ENCODE results near the gene RNASE12.
"Not testable (repeated sequence)": the region's sequence is repeated elsewhere in the genome, so short reads cannot be mapped to it uniquely, and the experiment has no call there.

RNASE12 gene

DNA sequence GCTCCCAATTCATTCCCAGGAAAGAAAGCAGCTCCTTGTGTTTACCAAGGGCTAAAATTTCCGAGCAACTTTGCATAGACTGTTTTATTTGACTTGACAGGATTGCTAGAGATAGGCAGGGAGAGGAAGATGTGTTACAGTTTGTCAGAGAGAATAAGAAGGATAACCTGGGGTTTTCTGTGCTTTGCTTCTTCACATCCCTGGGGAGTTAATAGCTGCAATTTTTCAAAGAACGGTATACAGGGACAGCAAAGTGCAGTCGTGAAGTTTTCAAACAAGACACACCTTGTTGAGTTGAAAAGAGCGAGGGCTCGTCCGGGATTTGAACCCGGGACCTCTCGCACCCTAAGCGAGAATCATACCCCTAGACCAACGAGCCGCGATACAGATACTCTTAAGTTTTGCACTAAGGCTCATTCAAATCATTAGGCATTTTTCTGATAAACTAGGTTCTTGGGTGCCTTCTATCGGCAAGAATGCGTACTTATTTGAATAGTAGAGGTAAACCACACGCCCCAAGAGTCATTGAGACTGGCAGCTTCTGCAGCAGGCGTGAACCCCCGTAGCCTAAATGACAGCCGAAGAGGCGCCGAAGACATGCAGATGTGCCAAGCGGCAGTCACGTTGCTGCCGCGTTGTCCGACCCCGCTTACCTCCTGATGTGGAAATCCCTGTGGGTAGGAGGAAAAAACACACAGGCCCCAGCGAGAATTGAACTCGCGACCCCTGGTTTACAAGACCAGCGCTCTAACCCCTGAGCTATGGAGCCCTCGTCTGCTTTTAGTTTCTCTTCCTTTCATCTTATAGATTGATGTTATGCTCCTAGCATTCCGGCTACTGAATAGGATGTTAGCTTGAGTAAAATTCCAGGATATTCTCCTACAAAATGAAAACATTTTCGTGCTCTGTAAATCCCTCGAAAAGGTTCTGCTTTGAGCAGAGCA is 22.2 kb upstream of the RNASE12 start:
- peak; percentile 73 for DNase-seq (ENCODE audit: low read depth)

DNA sequence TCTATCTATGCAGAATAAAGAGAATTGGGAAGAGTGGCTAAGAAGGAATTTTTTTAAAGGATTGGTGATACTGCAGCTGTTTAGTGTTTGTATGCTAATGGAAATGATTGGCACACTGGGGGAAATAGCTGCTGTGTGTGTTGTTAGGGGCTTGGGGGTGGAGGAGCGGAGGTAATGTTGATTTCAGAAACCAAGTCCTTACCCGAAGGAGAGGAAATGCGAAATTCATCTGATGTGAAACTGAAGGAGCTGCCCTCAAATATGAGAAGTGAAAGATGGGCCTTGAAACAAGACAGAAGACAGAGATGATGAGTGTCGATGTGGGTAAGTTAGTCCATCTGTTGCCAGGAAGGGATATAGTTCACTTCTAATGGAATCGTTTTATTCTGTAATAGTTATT is 21.2 kb upstream of the RNASE12 start:
- DNase-seq (ENCODE audit: low read depth) = no peak

DNA sequence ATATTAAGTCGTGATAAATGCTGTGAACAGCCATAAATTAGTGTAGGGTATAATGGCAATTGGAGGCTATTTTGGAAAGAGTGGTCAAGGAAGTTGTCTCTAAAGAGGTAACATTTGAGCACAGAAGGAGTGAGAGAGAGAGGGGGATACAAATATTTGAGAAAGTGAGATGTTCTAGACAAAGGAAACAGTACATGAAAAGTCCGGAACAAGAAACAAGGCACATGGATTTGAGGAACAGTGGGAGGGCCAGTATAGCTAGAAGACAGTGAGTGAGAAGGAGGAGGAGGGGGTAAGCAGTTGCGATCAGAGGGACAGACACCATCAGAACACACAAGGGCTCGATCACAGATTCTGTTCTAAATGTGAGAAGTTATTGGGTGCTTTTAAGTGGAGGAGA is 20.1 kb upstream of the RNASE12 start:
- DNase-seq (ENCODE audit: low read depth) = no peak

- peak; percentile 69 for DNase-seq (ENCODE audit: low read depth)
Observed at GRCh38 chr14:20610002-20610765, 19.0 kb upstream of the RNASE12 start.

- DNase-seq (ENCODE audit: low read depth) = no peak
Observed at GRCh38 chr14:20609215-20610001, 18.2 kb upstream of the RNASE12 start.

- no peak for DNase-seq (ENCODE audit: low read depth)
Observed at GRCh38 chr14:20608383-20609110, 17.4 kb upstream of the RNASE12 start.

- DNase-seq (ENCODE audit: low read depth) = no peak
Observed at GRCh38 chr14:20607617-20608016, 16.4 kb upstream of the RNASE12 start.

DNA sequence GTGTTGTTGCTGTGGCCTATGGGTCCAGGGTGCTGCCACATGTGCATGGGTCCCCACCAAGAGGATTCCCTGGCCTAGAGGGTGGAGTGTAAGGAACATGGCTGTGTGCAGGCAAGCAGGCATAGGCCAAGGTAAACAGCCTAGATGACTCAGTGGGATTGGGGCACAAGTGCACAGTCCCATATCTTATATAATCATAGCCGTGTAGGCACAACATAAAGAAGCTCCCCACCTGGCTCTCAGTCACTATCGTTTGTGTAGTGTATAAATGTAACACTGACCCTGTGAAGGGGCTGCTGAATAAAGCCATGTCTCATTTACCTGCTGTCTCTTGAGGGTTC is 15.7 kb upstream of the RNASE12 start:
- DNase-seq (ENCODE audit: low read depth) = no peak

GRCh38 chr14:20606190-20606901 is 15.2 kb upstream of the RNASE12 start:
- no peak for DNase-seq (ENCODE audit: low read depth)

DNA sequence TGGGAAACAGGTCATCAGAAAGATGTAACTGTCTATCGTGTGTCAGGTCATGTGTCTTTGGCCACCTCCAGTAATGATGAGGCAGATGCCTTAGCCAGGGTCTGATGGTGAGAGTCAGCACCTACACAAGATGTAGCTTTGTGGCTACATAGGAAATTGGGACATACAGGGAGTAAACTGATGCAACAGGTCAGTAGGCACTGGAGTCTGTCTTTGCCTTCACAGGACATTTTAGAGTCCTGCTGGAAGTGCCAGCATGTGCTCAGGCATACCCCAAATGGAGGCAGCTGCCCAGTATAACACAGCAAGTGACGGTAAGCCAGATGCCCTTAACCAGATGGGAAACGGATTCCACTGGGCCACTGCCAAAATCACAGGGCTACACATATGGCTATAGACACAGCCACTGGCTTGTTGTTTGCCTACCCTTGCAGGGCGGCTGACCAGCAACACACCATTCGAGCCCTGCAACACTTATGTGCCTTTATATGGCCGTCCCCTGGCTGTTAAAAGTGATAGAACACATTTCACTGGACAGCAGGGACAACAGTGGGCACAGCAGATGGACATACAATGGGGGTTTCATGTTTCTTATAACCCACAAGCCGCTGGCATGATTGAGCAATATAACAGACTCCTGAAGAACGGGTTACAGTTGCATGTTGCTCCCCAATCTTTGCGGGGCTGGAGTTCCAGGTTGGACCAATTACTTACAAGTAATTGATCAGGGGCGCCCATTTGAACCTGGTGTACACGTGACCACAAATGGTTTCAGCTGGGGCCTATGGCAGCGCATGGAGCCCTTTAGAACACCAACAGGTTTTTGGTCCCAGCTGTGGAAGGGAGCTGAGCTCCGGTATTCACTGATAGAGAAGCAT is 12.9 kb upstream of the RNASE12 start:
- no peak for DNase-seq (ENCODE audit: low read depth)

- DNase-seq (ENCODE audit: low read depth) = no peak
Observed at GRCh38 chr14:20602583-20602982, 11.4 kb upstream of the RNASE12 start.

DNA sequence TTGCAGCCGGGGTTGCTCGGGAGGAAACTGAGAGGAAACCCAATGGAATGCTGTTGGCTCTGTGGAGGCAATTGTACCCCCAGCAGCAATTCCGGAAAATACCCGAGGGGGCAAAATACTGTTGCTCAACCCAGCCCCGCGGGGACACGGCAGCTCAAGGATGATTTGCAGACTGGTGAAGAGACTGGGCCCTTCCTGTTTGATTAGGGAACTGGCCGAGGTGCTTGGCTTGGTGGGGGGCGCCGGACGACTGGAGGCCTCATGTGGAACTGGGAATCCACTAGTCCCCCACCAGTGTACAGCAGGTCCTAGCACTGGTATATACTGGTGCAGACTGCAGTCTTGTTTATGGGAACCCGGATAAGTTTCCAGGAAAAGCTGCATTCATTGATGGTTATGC is 10.3 kb upstream of the RNASE12 start:
- no peak for DNase-seq (ENCODE audit: low read depth)

- DNase-seq (ENCODE audit: low read depth) = no peak
Observed at GRCh38 chr14:20597108-20597507, 5.9 kb upstream of the RNASE12 start.

DNA sequence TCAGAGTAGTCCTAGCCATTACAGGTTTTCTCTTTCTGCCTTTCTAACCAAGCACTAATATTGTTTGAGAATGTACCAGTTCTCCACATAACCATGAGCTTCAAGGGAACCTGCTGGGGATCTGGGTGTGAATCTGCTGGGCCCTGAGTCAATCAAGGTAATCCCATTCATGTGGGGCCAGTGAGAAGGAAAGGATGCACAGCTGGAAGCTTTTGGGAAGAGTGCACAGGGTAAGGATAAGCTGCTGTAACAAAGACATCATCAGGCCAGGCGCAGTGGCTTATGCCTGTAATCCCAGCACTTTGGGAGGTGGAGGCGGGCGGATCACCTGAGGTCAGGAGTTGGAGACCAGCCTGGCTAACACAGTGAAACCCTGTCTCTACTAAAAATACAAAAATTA is 4.5 kb upstream of the RNASE12 start:
- not testable (repeated sequence) for DNase-seq (ENCODE audit: low read depth)

DNA sequence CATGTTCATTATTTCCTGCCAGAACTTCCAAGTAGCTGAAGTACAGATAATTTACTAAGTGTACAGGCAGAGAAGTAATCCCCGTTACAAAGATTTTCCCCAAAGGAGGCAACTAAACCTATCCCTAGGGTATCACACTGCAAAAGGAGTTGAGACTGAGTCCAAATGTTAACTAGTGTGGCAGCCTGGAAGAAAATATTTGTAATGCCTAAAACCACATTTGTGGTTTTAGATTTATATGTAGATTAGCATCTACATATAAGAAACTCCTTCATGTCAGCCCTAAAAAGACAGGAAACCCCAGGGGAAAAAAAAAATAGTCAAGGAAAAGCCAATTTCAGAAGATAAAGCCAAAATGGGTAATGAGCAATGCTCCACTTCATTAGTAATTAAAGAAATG is 1.4 kb upstream of the RNASE12 start:
- no peak for DNase-seq (ENCODE audit: low read depth)

- DNase-seq (ENCODE audit: low read depth) = no peak
Observed at GRCh38 chr14:20587489-20588154, 3.6 kb downstream of the RNASE12 start, which contains the start of gene RNASE11. RNASE11 (minus strand) TSS chr14:20588001.

DNA sequence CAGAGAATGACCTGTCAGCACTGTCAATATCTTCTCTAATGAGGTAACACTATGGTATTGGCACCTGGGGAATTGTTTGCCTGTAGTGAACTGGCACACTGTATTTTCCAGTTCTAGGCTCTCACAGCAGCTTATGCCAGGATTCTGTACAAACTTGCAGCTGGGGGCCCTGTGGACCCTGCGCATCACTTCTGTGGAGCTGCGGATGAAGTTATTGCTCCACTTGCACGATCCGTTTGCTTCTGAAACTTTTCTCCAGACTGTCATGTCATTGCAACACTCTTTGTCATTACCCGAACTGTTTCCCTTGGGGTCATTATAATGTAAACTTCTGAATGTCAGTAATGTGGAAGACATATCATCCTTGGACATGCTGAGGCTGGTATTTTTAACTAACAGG is 7.3 kb downstream of the RNASE12 start:
- DNase-seq (ENCODE audit: low read depth) = no peak

DNA sequence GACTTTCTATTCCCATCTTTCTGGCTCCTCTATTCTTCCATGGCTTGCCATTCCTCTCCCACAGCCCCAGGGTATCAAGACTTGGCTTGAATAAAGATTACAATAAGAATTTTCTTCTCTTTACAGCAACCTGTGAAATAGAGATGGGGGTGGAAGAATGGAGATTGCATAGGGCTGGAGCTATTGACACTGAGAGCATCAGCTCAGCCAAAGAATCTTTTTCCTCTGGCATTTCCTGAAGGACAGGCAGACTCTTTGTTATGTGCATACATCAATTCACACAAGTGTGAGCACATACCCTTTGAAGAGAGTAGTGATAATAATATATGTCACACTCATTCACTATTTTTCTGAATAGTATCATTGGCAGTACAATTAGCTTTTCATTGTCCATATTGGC is 8.0 kb downstream of the RNASE12 start:
- DNase-seq (ENCODE audit: low read depth) = no peak

- no peak for DNase-seq (ENCODE audit: low read depth)
Observed at GRCh38 chr14:20580242-20580641, 10.9 kb downstream of the RNASE12 start.
